Glomerular visceral epithelial cell (primary cell): Measurements from ENCODE around the gene CDC42BPA.

Experiments
- DNase-seq: peaks from one replicate; pipeline ENCODE4 v3.0.0-alpha.2; 2016; ENCODE audit errors: extremely low spot score

The CDC42BPA gene

GRCh38 chr1:227213426-227213825 is 104.9 kb downstream of the CDC42BPA start:
- no peak for DNase-seq

- DNase-seq: no peak
Measured at GRCh38 chr1:227212164-227212563, 106.1 kb downstream of the CDC42BPA start.

- DNase-seq: no peak
Measured at GRCh38 chr1:227210604-227211003, 107.7 kb downstream of the CDC42BPA start.

GRCh38 chr1:227197064-227197463 is 121.2 kb downstream of the CDC42BPA start:
- no peak for DNase-seq

GRCh38 chr1:227192163-227192562 is 126.1 kb downstream of the CDC42BPA start:
- DNase-seq: peak; percentile 83

- DNase-seq: no peak
Measured at GRCh38 chr1:227191607-227192006, 126.7 kb downstream of the CDC42BPA start.

GRCh38 chr1:227190321-227190720 is 128.0 kb downstream of the CDC42BPA start:
- DNase-seq: no peak

GRCh38 chr1:227185291-227185690 is 133.0 kb downstream of the CDC42BPA start:
- DNase-seq: no peak

- no peak for DNase-seq
Measured at GRCh38 chr1:227182012-227182411, 136.3 kb downstream of the CDC42BPA start.

GRCh38 chr1:227175611-227176010 is 142.7 kb downstream of the CDC42BPA start:
- DNase-seq: no peak

GRCh38 chr1:227174164-227174563 is 144.1 kb downstream of the CDC42BPA start:
- no peak for DNase-seq

- DNase-seq: no peak
Measured at GRCh38 chr1:227170361-227171166, 147.7 kb downstream of the CDC42BPA start.

- no peak for DNase-seq
Measured at GRCh38 chr1:227169343-227169742, 148.9 kb downstream of the CDC42BPA start.

GRCh38 chr1:227167276-227168101 is 150.8 kb downstream of the CDC42BPA start:
- no peak for DNase-seq

GRCh38 chr1:227166559-227166958 is 151.7 kb downstream of the CDC42BPA start:
- no peak for DNase-seq

- no peak for DNase-seq
Measured at GRCh38 chr1:227161470-227161869, 156.8 kb downstream of the CDC42BPA start.

GRCh38 chr1:227156520-227156919 is 161.8 kb downstream of the CDC42BPA start:
- DNase-seq: no peak

- DNase-seq: no peak
Measured at GRCh38 chr1:227155688-227156087, 162.6 kb downstream of the CDC42BPA start.

GRCh38 chr1:227155004-227155403 is 163.3 kb downstream of the CDC42BPA start:
- no peak for DNase-seq

- DNase-seq: no peak
Measured at GRCh38 chr1:227152525-227152924, 165.8 kb downstream of the CDC42BPA start.

- DNase-seq: no peak
Measured at GRCh38 chr1:227140376-227140775, 177.9 kb downstream of the CDC42BPA start.

GRCh38 chr1:227136210-227136820 is 182.0 kb downstream of the CDC42BPA start:
- no peak for DNase-seq
